H1 (cell line): ENCODE measurements around the gene RASAL1. TPM values are rescaled to one million over a fixed set of nuclear protein-coding genes. Genes with fewer than 3 reads are reported as not detected.

Source experiments
- CTCF ChIA-PET: fragments of 300-600 bp; sonication (Branson Sonifier 250); formaldehyde crosslinking; loops from one replicate; lab custom pipeline; 2021; ENCODE audit not compliant: partially characterized antibody; lab: Charles Lee
- POLR2A ChIA-PET: fragments of 300-600 bp; sonication (Branson Sonifier 250); formaldehyde crosslinking; loops from one replicate; lab custom pipeline; 2021; ENCODE audit warnings: inconsistent platforms; ENCODE audit not compliant: partially characterized antibody; lab: Charles Lee
- DNase-seq, 2 experiments: peaks; one replicate each; pipeline versions ENCODE4 v3.0.0 to v3.0.0-alpha.2; 2010 to 2022; ENCODE audit warnings: low spot score in 2 of 2, low read depth in 1 of 2, mixed read lengths in 1 of 2
- FAIRE-seq: peaks from 2 replicates; lab custom pipeline; 2011; peaks lifted over from hg19 to GRCh38; lab: Jason Lieb, UNC
- H2AFZ ChIP-seq: 2 replicates; pipeline ENCODE4 v1.8.1; 2012; ENCODE audit warnings: low read length, inconsistent platforms
- H2AK5ac ChIP-seq: 2 replicates; pipeline ENCODE4 v1.6.1; 2013; ENCODE audit warnings: low read depth, low read length
- H2BK120ac ChIP-seq: replicated peaks from 2 replicates; pipeline ENCODE3; 2013; ENCODE audit warnings: low read depth, low read length, inconsistent platforms
- H2BK12ac ChIP-seq: 2 replicates; pipeline ENCODE4 v1.6.1; 2013; ENCODE audit warnings: low read depth, low read length
- H2BK15ac ChIP-seq: 2 replicates; pipeline ENCODE4 v1.6.1; 2013; ENCODE audit warnings: low read length
- H2BK20ac ChIP-seq: 2 replicates; pipeline ENCODE4 v1.6.1; 2013; ENCODE audit warnings: low read length
- H2BK5ac ChIP-seq: 2 replicates; pipeline ENCODE4 v1.6.1; 2013; ENCODE audit warnings: low read depth, low read length
- H3K14ac ChIP-seq: 2 replicates; pipeline ENCODE4 v1.6.1; 2013; ENCODE audit warnings: inconsistent platforms; ENCODE audit not compliant: insufficient read length
- H3K18ac ChIP-seq: 2 replicates; pipeline ENCODE4 v1.6.1; 2013; ENCODE audit warnings: low read length; ENCODE audit errors: extremely low read depth
- H3K23ac ChIP-seq: 2 replicates; pipeline ENCODE4 v1.6.1; 2013; ENCODE audit warnings: inconsistent platforms; ENCODE audit not compliant: insufficient read length
- H3K23me2 ChIP-seq: 2 replicates; pipeline ENCODE4 v1.6.1; 2013; ENCODE audit warnings: low read depth, low read length
- H3K27ac ChIP-seq: 2 replicates; pipeline ENCODE4 v1.6.1; 2011; ENCODE audit warnings: low read depth, low read length, inconsistent platforms
- H3K27me3 ChIP-seq, 4 experiments: replicated peaks in 1 of 4; 1 replicate in 1 of 4; 2 replicates in 3 of 4; pipeline versions ENCODE4 v1.6.1 to v1.8.1; 2011 to 2013; ENCODE audit warnings: low read length in 3 of 4, mild to moderate bottlenecking in 3 of 4, inconsistent platforms in 2 of 4, mixed read lengths in 2 of 4, moderate library complexity in 1 of 4; ENCODE audit not compliant: control insufficient read depth in 3 of 4, insufficient read depth in 3 of 4; ENCODE audit errors: extremely low read depth in 1 of 4
- H3K36me3 ChIP-seq, 4 experiments: 2 replicates each; pipeline versions ENCODE4 v1.6.1 to v1.8.1; 2011 to 2013; ENCODE audit warnings: mild to moderate bottlenecking in 4 of 4, low read length in 3 of 4, moderate library complexity in 2 of 4, control low read depth in 1 of 4, inconsistent platforms in 1 of 4; ENCODE audit not compliant: insufficient read depth in 4 of 4, control insufficient read depth in 2 of 4
- H3K4ac ChIP-seq: replicated peaks from 2 replicates; pipeline ENCODE3; 2013; ENCODE audit warnings: low read length, low read depth, mixed read lengths, inconsistent platforms; ENCODE audit not compliant: insufficient read length
- H3K4me1 ChIP-seq, 4 experiments: replicated peaks in 1 of 4; 1 replicate in 1 of 4; 2 replicates in 3 of 4; pipeline versions ENCODE4 v1.6.1 to v1.8.1; 2011 to 2013; ENCODE audit warnings: low read length in 3 of 4, inconsistent platforms in 2 of 4, mixed read lengths in 1 of 4; ENCODE audit not compliant: insufficient read depth in 4 of 4, control insufficient read depth in 3 of 4
- H3K4me2 ChIP-seq, 2 experiments: 2 replicates each; pipeline versions ENCODE4 v1.6.1 to v1.8.1; 2011 to 2013; ENCODE audit warnings: low read depth in 2 of 2, low read length in 2 of 2, control low read depth in 1 of 2, inconsistent platforms in 1 of 2, mild to moderate bottlenecking in 1 of 2; ENCODE audit not compliant: insufficient read depth in 1 of 2
- H3K4me3 ChIP-seq, 4 experiments: fragments of 200-600, 300-600 bp in 1 of 4; sonication (generic), shearing (Covaris generic), sonication (Bioruptor Twin) in 1 of 4; 2 replicates each; pipeline versions ENCODE4 v1.5.1 to v1.8.1; 2011 to 2016; ENCODE audit warnings: low read length in 4 of 4, low read depth in 3 of 4, control low read depth in 2 of 4, inconsistent platforms in 2 of 4, mild to moderate bottlenecking in 2 of 4, mixed read lengths in 1 of 4, moderate library complexity in 1 of 4; ENCODE audit not compliant: insufficient read depth in 2 of 4; ENCODE audit errors: extremely low read depth in 1 of 4
- H3K56ac ChIP-seq: replicated peaks from 2 replicates; pipeline ENCODE3; 2013; ENCODE audit warnings: low read depth, mild to moderate bottlenecking, mixed read lengths, low read length, inconsistent platforms; ENCODE audit not compliant: insufficient read length
- H3K79me1 ChIP-seq: 2 replicates; pipeline ENCODE4 v1.6.1; 2013; ENCODE audit warnings: low read depth, low read length, control low read depth
- H3K79me2 ChIP-seq, 2 experiments: 2 replicates each; pipeline versions ENCODE4 v1.6.1 to v1.8.1; 2012 to 2013; ENCODE audit warnings: low read length in 2 of 2, mild to moderate bottlenecking in 2 of 2, inconsistent platforms in 1 of 2; ENCODE audit not compliant: insufficient read depth in 2 of 2, control insufficient read depth in 1 of 2
- H3K9ac ChIP-seq, 4 experiments: replicated peaks in 1 of 4; 1 replicate in 1 of 4; 2 replicates in 3 of 4; pipeline versions ENCODE4 v1.6.1 to v1.8.1; 2011 to 2013; ENCODE audit warnings: low read depth in 3 of 4, low read length in 3 of 4, control low read depth in 2 of 4, mild to moderate bottlenecking in 2 of 4, moderate library complexity in 2 of 4, inconsistent platforms in 1 of 4; ENCODE audit errors: extremely low read depth in 1 of 4
- H3K9me3 ChIP-seq, 2 experiments: 2 replicates each; pipeline versions ENCODE4 v1.6.1 to v1.8.1; 2012 to 2013; ENCODE audit warnings: mild to moderate bottlenecking in 2 of 2, moderate library complexity in 2 of 2, control low read depth in 1 of 2, inconsistent platforms in 1 of 2, low read depth in 1 of 2, low read length in 1 of 2, mixed read lengths in 1 of 2; ENCODE audit not compliant: insufficient read depth in 2 of 2
- H4K20me1 ChIP-seq, 2 experiments: replicated peaks in 1 of 2; 2 replicates each; pipeline versions ENCODE3 to v1.8.1; 2011 to 2013; ENCODE audit warnings: inconsistent platforms in 2 of 2, low read length in 2 of 2, mild to moderate bottlenecking in 1 of 2; ENCODE audit not compliant: insufficient read depth in 2 of 2, control insufficient read depth in 1 of 2
- H4K5ac ChIP-seq: 2 replicates; pipeline ENCODE4 v1.6.1; 2013; ENCODE audit warnings: low read length, low read depth, mixed read lengths, inconsistent platforms; ENCODE audit not compliant: insufficient read length
- H4K8ac ChIP-seq: 2 replicates; pipeline ENCODE4 v1.8.0; 2013; ENCODE audit warnings: mild to moderate bottlenecking, moderate library complexity, low read length, inconsistent platforms; ENCODE audit not compliant: insufficient read depth; ENCODE audit errors: extremely low read depth
- H4K91ac ChIP-seq: replicated peaks from 2 replicates; pipeline ENCODE3; 2013; ENCODE audit warnings: low read length, mixed read lengths, inconsistent platforms; ENCODE audit not compliant: insufficient read length
- CHD2 ChIP-seq: IDR thresholded peaks from 2 replicates; pipeline ENCODE4 v1.6.1; 2012; ENCODE audit warnings: low read length, improper control_type of control experiment
- E2F6 ChIP-seq: IDR thresholded peaks from 2 replicates; pipeline ENCODE4 v1.6.1; 2012; ENCODE audit warnings: inconsistent platforms
- EGR1 ChIP-seq: IDR thresholded peaks from 2 replicates; pipeline ENCODE4 v1.6.1; 2011; ENCODE audit warnings: low read depth, low read length, borderline replicate concordance
- EP300 ChIP-seq, 2 experiments: IDR thresholded peaks; 1 replicate in 1 of 2; 2 replicates in 1 of 2; pipeline ENCODE4 v1.6.1; 2011 to 2012; ENCODE audit warnings: low read depth in 2 of 2, low read length in 2 of 2, mild to moderate bottlenecking in 2 of 2, borderline replicate concordance in 1 of 2, inconsistent platforms in 1 of 2, moderate library complexity in 1 of 2
- GABPA ChIP-seq: IDR thresholded peaks from 2 replicates; pipeline ENCODE4 v1.6.1; 2011; ENCODE audit warnings: mild to moderate bottlenecking, low read length, moderate library complexity, borderline replicate concordance; ENCODE audit not compliant: insufficient read depth
- HDAC6 ChIP-seq: IDR thresholded peaks from one replicate; pipeline ENCODE4 v1.7.1; 2012; ENCODE audit warnings: low read depth, mild to moderate bottlenecking, inconsistent platforms, low read length, moderate library complexity
- MAFK ChIP-seq: IDR thresholded peaks from 2 replicates; pipeline ENCODE4 v1.6.1; 2012; ENCODE audit warnings: low read depth, mild to moderate bottlenecking, improper control_type of control experiment, low read length
- MAX ChIP-seq: IDR thresholded peaks from 2 replicates; pipeline ENCODE4 v1.6.1; 2012; ENCODE audit warnings: inconsistent platforms
- NANOG ChIP-seq: IDR thresholded peaks from 2 replicates; pipeline ENCODE4 v1.6.1; 2011; ENCODE audit warnings: low read length, low read depth, mild to moderate bottlenecking, inconsistent platforms; ENCODE audit not compliant: insufficient read depth, poor library complexity, severe bottlenecking
- SAP30 ChIP-seq: fragments of 300-600 bp; sonication (generic); IDR thresholded peaks from 2 replicates; pipeline ENCODE4 v1.7.1; 2012; ENCODE audit warnings: low read length, moderate library complexity, mild to moderate bottlenecking, inconsistent platforms; ENCODE audit not compliant: insufficient read depth, insufficient replicate concordance
- SIN3A ChIP-seq, 2 experiments: IDR thresholded peaks in 1 of 2; conservative IDR thresholded peaks in 1 of 2; 2 replicates each; pipeline ENCODE4 v1.6.1; 2011 to 2012; ENCODE audit warnings: low read length in 2 of 2, improper control_type of control experiment in 1 of 2, low read depth in 1 of 2, mild to moderate bottlenecking in 1 of 2
- SRF ChIP-seq: IDR thresholded peaks from 2 replicates; pipeline ENCODE4 v1.6.1; 2011; ENCODE audit warnings: mild to moderate bottlenecking, low read depth, low read length, moderate library complexity
- WGBS, 2 experiments: shearing (Covaris generic) in 1 of 2; methylation state at CpG; one replicate each; pipeline versions ENCODE4 v1.1.6 to v1.1.7; 2013 to 2015; ENCODE audit warnings: low lambda C conversion rate in 2 of 2, mixed read lengths in 2 of 2, inconsistent platforms in 1 of 2, low coverage in 1 of 2, missing lambda C conversion rate in 1 of 2; ENCODE audit not compliant: insufficient replicate concordance in 2 of 2, insufficient coverage in 1 of 2, insufficient read length in 1 of 2; ENCODE audit errors: extremely low coverage in 1 of 2, missing lambda C conversion rate in 1 of 2; 5-methylcytosine and 5-hydroxymethylcytosine counted together
- polyA plus RNA-seq, 7 experiments: library from polyadenylated mRNA; depleted of rRNA in 3 of 7; stranded (reverse) in 5 of 7; unstranded in 2 of 7; fragments of >200 nt in 5 of 7; fragments of 200-250 nt in 2 of 7; gene quantifications; 1 replicate in 5 of 7; 2 replicates in 1 of 7; 4 replicates in 1 of 7; pipeline versions ENCODE4 v1.2.1 to v1.2.3, GENCODE V29; 2011 to 2013; ENCODE audit warnings: missing spikeins in 2 of 7, mixed read lengths in 2 of 7
- total RNA-seq: library from RNA; stranded (reverse); fragmentation: NEBNext Ultra II Directional; extraction: Animal tissue kit (Norgen Biotek cat#: 25700); gene quantifications from 2 replicates; pipeline ENCODE4 v1.2.1, GENCODE V29; 2021

RASAL1 gene
- total and polyA plus RNA-seq, 2 of the 8 experiments (the other 6 are each of a cell fraction or from before 2014, with no cell fraction given) = 3.7 to 5.0 TPM

GRCh38 chr12:113099764-113100163 is 35.8 kb downstream of the RASAL1 start:
- no peak overlapping the region for H2BK120ac ChIP-seq
- H2BK20ac ChIP-seq = no peak overlapping the region
- no peaks in the 10 kb centered on the region for H3K79me2 ChIP-seq
- FAIRE-seq = no peak
- H3K4ac ChIP-seq = no peak overlapping the region
- no peak overlapping the region for H3K56ac ChIP-seq
- no peak overlapping the region for H2AFZ ChIP-seq
- POLR2A ChIA-PET = interaction anchor here (1.0 to 1.5 kb wide), 4 partner anchors 10 to 86 kb away, joined by 3 to 4 read pairs (median 3); partner anchors contain the start of genes DDX54 and RITA1
- no peaks in the 10 kb centered on the region for H3K36me3 ChIP-seq
- H4K5ac ChIP-seq = no peak overlapping the region
- peaks cover 0 to 11% (median 3%) of the 10 kb centered on the region in 4 experiments; a peak in 4 of 7 replicates for H3K4me1 ChIP-seq
- no peak for DNase-seq
- CTCF ChIA-PET = interaction anchor here (0.5 to 6.9 kb wide), 17 partner anchors 8 to 362 kb away, joined by 3 to 67 read pairs (median 8); no protein-coding TSS in a partner anchor
- no peaks in the 10 kb centered on the region for H3K9me3 ChIP-seq
- no peak overlapping the region for H3K9ac ChIP-seq
- H2BK15ac ChIP-seq = no peak overlapping the region
- H4K20me1 ChIP-seq = no peaks in the 10 kb centered on the region
- H2BK5ac ChIP-seq = no peak overlapping the region
- no peak overlapping the region for H3K4me3 ChIP-seq
- no peak overlapping the region for H4K91ac ChIP-seq
- no peak overlapping the region for H3K18ac ChIP-seq
- H3K23ac ChIP-seq = no peak overlapping the region
- WGBS, 2 experiments = 83% methylated on average over 12 of the region's 12 CpGs; no CpG with 5 or more reads in 1 of the 2 experiments
- no peak overlapping the region for H3K4me2 ChIP-seq
- no peak overlapping the region for H2BK12ac ChIP-seq
- H3K79me1 ChIP-seq = no peaks in the 10 kb centered on the region
- H4K8ac ChIP-seq = no peak overlapping the region; the same call in 1 of the 2 replicates
- no peak overlapping the region for H3K27ac ChIP-seq
- peaks cover 2% of the 10 kb centered on the region; the same call in 1 of the 2 replicates for H3K23me2 ChIP-seq
- H3K27me3 ChIP-seq = no peaks in the 10 kb centered on the region
- H3K14ac ChIP-seq = no peak overlapping the region
- H2AK5ac ChIP-seq = no peak overlapping the region
- TF ChIP-seq MAFK (no peak), SRF (no peak), CHD2 (no peak), NANOG (no peak), EGR1 (no peak), SIN3A (conservative IDR thresholded peaks at IDR 0.05 in 1 of 2, IDR thresholded peaks at IDR 0.05 in 1 of 2; ENCODE audit: low read depth in 1 of 2, low read length in 2 of 2) (no peak), EP300 (IDR thresholded peaks at IDR 0.05; ENCODE audit: borderline replicate concordance in 1 of 2, low read depth in 2 of 2, low read length in 2 of 2) (no peak), E2F6 (no peak), SAP30 (no peak), MAX (no peak), HDAC6 (no peak), GABPA (no peak)
